ENCODE measurements around the gene GNAO1. TPM values are rescaled to one million over a fixed set of nuclear protein-coding genes. Genes with fewer than 3 reads are reported as not detected.

The GNAO1 gene
- polyA plus RNA-seq, 1 experiment: 0.01 TPM

DNA sequence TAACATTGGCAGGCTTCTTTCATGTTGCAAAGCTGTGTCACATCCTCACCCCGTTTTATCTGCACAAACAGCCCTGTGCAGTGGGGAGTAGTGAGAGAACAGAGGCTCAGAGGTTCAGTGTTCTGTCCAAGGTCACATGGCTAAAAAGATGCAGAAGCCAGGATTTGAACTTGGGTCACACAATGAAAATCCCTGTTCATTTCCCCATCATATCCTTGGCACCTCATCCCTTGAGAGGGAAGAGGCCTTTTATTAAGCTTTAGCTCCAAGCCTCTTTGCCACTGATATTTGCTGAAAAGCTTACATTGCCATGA is 127.5 kb downstream of the GNAO1 start:
- POLR2A ChIA-PET: no interaction called here
- DNase-seq (ENCODE audit: low read depth, low spot score): no peak
- Histone ChIP-seq H3K27me3 (ENCODE audit: control insufficient read depth, insufficient read depth, low read length) (peaks cover 18% of the 10 kb centered on the region), H3K4me3 (ENCODE audit: low read depth, low read length) (no peak overlapping the region), H3K27ac (ENCODE audit: low read depth, low read length) (no peak overlapping the region), H3K9me3 (ENCODE audit: control insufficient read depth, insufficient read depth, low read length) (no peaks in the 10 kb centered on the region)
- TF ChIP-seq, protein P1, sequence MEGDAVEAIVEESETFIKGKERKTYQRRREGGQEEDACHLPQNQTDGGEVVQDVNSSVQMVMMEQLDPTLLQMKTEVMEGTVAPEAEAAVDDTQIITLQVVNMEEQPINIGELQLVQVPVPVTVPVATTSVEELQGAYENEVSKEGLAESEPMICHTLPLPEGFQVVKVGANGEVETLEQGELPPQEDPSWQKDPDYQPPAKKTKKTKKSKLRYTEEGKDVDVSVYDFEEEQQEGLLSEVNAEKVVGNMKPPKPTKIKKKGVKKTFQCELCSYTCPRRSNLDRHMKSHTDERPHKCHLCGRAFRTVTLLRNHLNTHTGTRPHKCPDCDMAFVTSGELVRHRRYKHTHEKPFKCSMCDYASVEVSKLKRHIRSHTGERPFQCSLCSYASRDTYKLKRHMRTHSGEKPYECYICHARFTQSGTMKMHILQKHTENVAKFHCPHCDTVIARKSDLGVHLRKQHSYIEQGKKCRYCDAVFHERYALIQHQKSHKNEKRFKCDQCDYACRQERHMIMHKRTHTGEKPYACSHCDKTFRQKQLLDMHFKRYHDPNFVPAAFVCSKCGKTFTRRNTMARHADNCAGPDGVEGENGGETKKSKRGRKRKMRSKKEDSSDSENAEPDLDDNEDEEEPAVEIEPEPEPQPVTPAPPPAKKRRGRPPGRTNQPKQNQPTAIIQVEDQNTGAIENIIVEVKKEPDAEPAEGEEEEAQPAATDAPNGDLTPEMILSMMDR (IDR thresholded peaks at IDR 0.05; ENCODE audit: low read depth, low read length): no peak
- CTCF ChIA-PET: interaction anchor here (0.6 to 5.1 kb wide), 52 partner anchors 11 to 854 kb away, joined by 3 to 199 read pairs (median 4); partner anchors contain the start of gene CES5A

DNA sequence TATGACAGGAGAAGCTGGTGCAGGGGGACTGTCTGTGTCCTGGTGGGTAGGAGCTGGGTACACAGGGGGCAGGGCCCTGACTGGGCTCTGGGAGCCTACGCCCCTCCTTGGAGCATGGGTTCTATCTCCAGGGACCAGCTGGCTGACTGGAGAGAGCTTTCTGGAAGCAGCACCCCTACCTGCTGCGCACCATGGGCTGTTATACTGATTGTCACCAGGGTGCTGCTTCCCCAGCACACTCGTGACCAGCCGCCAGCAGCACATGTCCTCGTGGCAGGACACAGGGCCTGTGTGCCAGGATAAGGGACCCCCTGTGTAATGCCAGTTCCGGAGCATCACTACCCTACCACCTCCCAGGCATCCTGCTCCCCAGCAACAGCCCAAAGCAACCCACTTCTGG is 128.1 kb downstream of the GNAO1 start:
- CTCF ChIA-PET: interaction anchor here (0.7 to 5.1 kb wide), 23 partner anchors 10 to 608 kb away, joined by 3 to 199 read pairs (median 7); no protein-coding TSS in a partner anchor
- TF ChIP-seq, protein P1 (IDR thresholded peaks at IDR 0.05; ENCODE audit: low read depth, low read length): no peak
- POLR2A ChIA-PET: no interaction called here
- Histone ChIP-seq H3K27me3 (ENCODE audit: control insufficient read depth, insufficient read depth, low read length) (peaks cover 15% of the 10 kb centered on the region), H3K9me3 (ENCODE audit: control insufficient read depth, insufficient read depth, low read length) (no peaks in the 10 kb centered on the region), H3K4me3 (ENCODE audit: low read depth, low read length) (no peak overlapping the region), H3K27ac (ENCODE audit: low read depth, low read length) (no peak overlapping the region)
- DNase-seq (ENCODE audit: low read depth, low spot score): no peak

DNA sequence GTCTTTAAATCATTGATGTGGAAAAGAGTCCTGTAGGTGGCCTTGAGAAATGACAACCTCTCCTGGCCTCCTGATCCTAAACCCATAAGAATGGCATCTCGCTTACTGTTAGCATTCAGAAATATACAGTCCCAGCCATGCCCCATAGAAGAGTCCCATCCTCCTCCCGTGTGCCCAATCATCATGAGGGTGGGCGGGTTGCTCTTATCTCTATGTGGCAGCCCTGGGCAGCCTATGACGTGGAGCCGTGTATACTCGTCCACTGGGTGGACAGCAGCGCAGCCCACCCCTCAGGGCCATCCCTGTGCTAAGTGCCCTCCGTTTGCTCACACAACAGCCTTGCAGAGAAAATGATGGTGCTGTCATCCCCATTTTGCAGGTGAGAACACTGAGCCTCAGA is 128.8 kb downstream of the GNAO1 start:
- no peak for DNase-seq (ENCODE audit: low read depth, low spot score)
- POLR2A ChIA-PET: no interaction called here

DNA sequence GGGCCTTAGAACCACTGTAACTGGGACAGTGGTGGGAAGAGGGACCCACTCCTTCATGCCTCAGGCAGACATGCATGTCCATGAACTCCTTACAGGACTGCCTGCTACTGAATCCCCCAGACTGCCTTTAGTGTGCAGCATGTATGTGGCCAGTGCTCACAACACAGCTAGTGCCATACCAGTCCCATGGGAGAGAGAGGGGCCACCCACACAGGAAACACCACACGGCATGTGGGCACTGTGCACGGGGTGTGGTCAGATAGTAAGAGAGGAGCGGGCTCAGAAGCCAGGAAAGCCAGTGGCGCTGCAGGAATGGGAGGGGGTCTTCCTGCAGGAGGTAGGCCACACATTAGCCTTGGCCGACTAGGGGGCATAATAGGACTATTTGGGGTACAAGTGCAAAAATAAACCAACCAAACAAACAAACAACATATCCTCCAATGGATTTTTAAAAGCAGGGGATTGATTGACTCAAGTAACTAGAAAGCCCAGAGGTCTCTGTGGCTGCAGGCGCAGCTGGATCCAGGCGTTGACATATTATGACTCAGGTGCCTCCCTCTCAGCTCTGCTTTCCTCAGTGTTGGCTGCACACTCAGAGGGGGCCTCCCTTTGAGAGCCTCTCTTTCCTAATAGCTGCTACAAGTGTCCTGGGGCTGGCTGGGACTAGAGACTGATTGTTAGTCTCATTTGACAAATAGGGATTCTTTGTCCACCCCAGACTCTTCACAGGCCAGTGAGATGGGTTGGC is 129.7 kb downstream of the GNAO1 start:
- Histone ChIP-seq H3K27me3 (ENCODE audit: control insufficient read depth, insufficient read depth, low read length) (peaks cover 15% of the 10 kb centered on the region), H3K9me3 (ENCODE audit: control insufficient read depth, insufficient read depth, low read length) (no peaks in the 10 kb centered on the region), H3K27ac (ENCODE audit: low read depth, low read length) (no peak overlapping the region), H3K4me3 (ENCODE audit: low read depth, low read length) (no peak overlapping the region)
- TF ChIP-seq, protein P1 (IDR thresholded peaks at IDR 0.05; ENCODE audit: low read depth, low read length): no peak
- ChIA-PET POLR2A (no interaction called here), CTCF (interaction anchor here (0.8 to 5.1 kb wide), 3 partner anchors 35 to 856 kb away, joined by 3 to 199 read pairs (median 5); no protein-coding TSS in a partner anchor)
- no peak for DNase-seq (ENCODE audit: low read depth, low spot score)

More for the DNA sequence above, 128.8 kb downstream of the GNAO1 start:
- H3K9me3 ChIP-seq (ENCODE audit: control insufficient read depth, insufficient read depth, low read length): no peaks in the 10 kb centered on the region
- H3K27ac ChIP-seq (ENCODE audit: low read depth, low read length): no peak overlapping the region
- CTCF ChIA-PET: interaction anchor here (1.5 to 5.1 kb wide), 3 partner anchors 10 to 375 kb away, joined by 7 to 199 read pairs (median 65); no protein-coding TSS in a partner anchor
- peaks cover 15% of the 10 kb centered on the region for H3K27me3 ChIP-seq (ENCODE audit: control insufficient read depth, insufficient read depth, low read length)
- TF ChIP-seq, protein P1 (IDR thresholded peaks at IDR 0.05; ENCODE audit: low read depth, low read length): no peak
- no peak overlapping the region for H3K4me3 ChIP-seq (ENCODE audit: low read depth, low read length)

DNA sequence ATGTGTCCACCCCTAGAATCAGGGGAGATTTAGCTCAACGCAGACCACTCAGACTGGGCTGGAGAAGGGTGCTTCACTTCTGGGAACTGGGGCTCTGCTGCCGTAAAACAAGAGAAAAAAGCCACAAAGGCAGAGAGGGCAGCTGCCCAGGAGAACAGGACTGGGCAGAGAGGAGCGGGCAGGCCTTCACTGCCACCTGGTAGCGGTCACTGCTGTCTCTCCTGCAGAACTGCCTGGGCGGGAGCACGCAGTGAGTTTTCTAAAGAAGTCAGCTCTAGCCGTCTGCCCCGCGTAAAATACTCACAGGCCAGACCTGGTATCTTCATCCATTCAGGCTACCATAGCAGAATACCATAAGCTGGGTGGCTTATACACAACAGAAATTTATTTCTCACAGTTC is 130.3 kb downstream of the GNAO1 start:
- no peak for DNase-seq (ENCODE audit: low read depth, low spot score)
- POLR2A ChIA-PET: no interaction called here
- H3K27me3 ChIP-seq (ENCODE audit: control insufficient read depth, insufficient read depth, low read length): peaks cover 16% of the 10 kb centered on the region
- TF ChIP-seq, protein P1 (IDR thresholded peaks at IDR 0.05; ENCODE audit: low read depth, low read length): no peak
- CTCF ChIA-PET: interaction anchor here (0.8 to 5.1 kb wide), 3 partner anchors 35 to 857 kb away, joined by 3 to 199 read pairs (median 5); no protein-coding TSS in a partner anchor
- H3K27ac ChIP-seq (ENCODE audit: low read depth, low read length): no peak overlapping the region
- H3K4me3 ChIP-seq (ENCODE audit: low read depth, low read length): no peak overlapping the region
- no peaks in the 10 kb centered on the region for H3K9me3 ChIP-seq (ENCODE audit: control insufficient read depth, insufficient read depth, low read length)

All from AG04450 (cell line).